ENCODE results near the gene TRAPPC4. TPM values are rescaled to one million over a fixed set of nuclear protein-coding genes. Genes with fewer than 3 reads are reported as not detected.

Gene TRAPPC4
- total RNA-seq, 4 donors from 2014 or later: 56.9 to 75.0 (median 63.9) TPM

GRCh38 chr11:119041821-119042514 lies 23.4 kb downstream of the TRAPPC4 start:
- H3K27me3 ChIP-seq: no peaks in the 10 kb centered on the region

GRCh38 chr11:119042927-119043326 lies 24.4 kb downstream of the TRAPPC4 start:
- DNase-seq (ENCODE audit: low spot score in 2 of 2): no peak
- Histone ChIP-seq H3K36me3 (peaks cover 34% of the 10 kb centered on the region), H3K9me3 (no peaks in the 10 kb centered on the region), H3K27ac (no peak overlapping the region), H3K4me3 (no peak overlapping the region), H3K27me3 (no peaks in the 10 kb centered on the region), H3K4me1 (no peaks in the 10 kb centered on the region)
- TF ChIP-seq CTCF (IDR thresholded peaks at IDR 0.05) (no peak), POLR2AphosphoS5 (IDR thresholded peaks at IDR 0.05) (no peak), POLR2A (IDR thresholded peaks at IDR 0.05) (no peak), EP300 (IDR thresholded peaks at IDR 0.05) (no peak)
- WGBS: 93% methylated on average over 9 of the region's 9 CpGs

More at GRCh38 chr11:119041821-119042514, 23.4 kb downstream of the TRAPPC4 start:
- no peaks in the 10 kb centered on the region for H3K4me1 ChIP-seq
- TF ChIP-seq EP300 (IDR thresholded peaks at IDR 0.05): no peak
- TF ChIP-seq CTCF (IDR thresholded peaks at IDR 0.05): no peak
- no peak for TF ChIP-seq POLR2A (IDR thresholded peaks at IDR 0.05)
- TF ChIP-seq POLR2AphosphoS5 (IDR thresholded peaks at IDR 0.05): no peak
- 90% methylated on average over 4 of the region's 4 CpGs for WGBS
- H3K27ac ChIP-seq: no peak overlapping the region
- no peaks in the 10 kb centered on the region for H3K9me3 ChIP-seq
- no peak for DNase-seq (ENCODE audit: low spot score in 2 of 2)
- H3K36me3 ChIP-seq: peaks cover 24% of the 10 kb centered on the region
- H3K4me3 ChIP-seq: no peak overlapping the region

GRCh38 chr11:119044708-119045107 lies 26.1 kb downstream of the TRAPPC4 start:
- no peaks in the 10 kb centered on the region for H3K4me1 ChIP-seq
- H3K36me3 ChIP-seq: peaks cover 51% of the 10 kb centered on the region
- H3K4me3 ChIP-seq: no peak overlapping the region
- WGBS: 71% methylated on average over 6 of the region's 6 CpGs
- no peak overlapping the region for H3K27ac ChIP-seq
- DNase-seq (ENCODE audit: low spot score in 2 of 2): no peak
- TF ChIP-seq CTCF (IDR thresholded peaks at IDR 0.05) (no peak), POLR2A (IDR thresholded peaks at IDR 0.05) (no peak), POLR2AphosphoS5 (IDR thresholded peaks at IDR 0.05) (no peak), EP300 (IDR thresholded peaks at IDR 0.05) (no peak)
- no peaks in the 10 kb centered on the region for H3K27me3 ChIP-seq
- no peaks in the 10 kb centered on the region for H3K9me3 ChIP-seq

GRCh38 chr11:119046489-119046888 lies 27.9 kb downstream of the TRAPPC4 start:
- peaks cover 67% of the 10 kb centered on the region for H3K36me3 ChIP-seq
- WGBS: 96% methylated on average over 4 of the region's 6 CpGs
- H3K4me1 ChIP-seq: no peaks in the 10 kb centered on the region
- no peaks in the 10 kb centered on the region for H3K9me3 ChIP-seq
- H3K27ac ChIP-seq: no peak overlapping the region
- no peak overlapping the region for H3K4me3 ChIP-seq
- no peaks in the 10 kb centered on the region for H3K27me3 ChIP-seq
- DNase-seq (ENCODE audit: low spot score in 2 of 2): no peak
- TF ChIP-seq EP300 (IDR thresholded peaks at IDR 0.05): no peak
- no peak for TF ChIP-seq CTCF (IDR thresholded peaks at IDR 0.05)
- no peak for TF ChIP-seq POLR2AphosphoS5 (IDR thresholded peaks at IDR 0.05)
- TF ChIP-seq POLR2A (IDR thresholded peaks at IDR 0.05): no peak

GRCh38 chr11:119047205-119047604 lies 28.6 kb downstream of the TRAPPC4 start:
- H3K4me1 ChIP-seq: no peaks in the 10 kb centered on the region
- 89% methylated on average over 6 of the region's 6 CpGs for WGBS
- H3K27me3 ChIP-seq: no peaks in the 10 kb centered on the region
- H3K4me3 ChIP-seq: no peak overlapping the region
- H3K36me3 ChIP-seq: peaks cover 74% of the 10 kb centered on the region
- no peak for DNase-seq (ENCODE audit: low spot score in 2 of 2)
- no peak for TF ChIP-seq EP300 (IDR thresholded peaks at IDR 0.05)
- no peak for TF ChIP-seq POLR2AphosphoS5 (IDR thresholded peaks at IDR 0.05)
- TF ChIP-seq POLR2A (IDR thresholded peaks at IDR 0.05): no peak
- TF ChIP-seq CTCF (IDR thresholded peaks at IDR 0.05): no peak
- no peak overlapping the region for H3K27ac ChIP-seq
- no peaks in the 10 kb centered on the region for H3K9me3 ChIP-seq
